Endothelial cell of umbilical vein (primary cell): ENCODE results near the gene FAM114A2. TPM values are rescaled to one million over a fixed set of nuclear protein-coding genes. Genes with fewer than 3 reads are reported as not detected.

ENCODE experiments used
- BruUV-seq: library from RNA; stranded (reverse); fragments of 400-500 nt; replicated peaks from 2 replicates; lab custom pipeline; 2021; lab: Mats Ljungman, UMichigan
- CTCF ChIA-PET: fragments of 300-600, 350-600 bp; sonication (Branson Sonifier 250); formaldehyde crosslinking; loops from one replicate; lab custom pipeline; 2021; ENCODE audit warnings: antibody characterized with exemption, inconsistent platforms; lab: Charles Lee
- POLR2A ChIA-PET: fragments of 300-600, 350-600 bp; sonication (Branson Sonifier 250); formaldehyde crosslinking; loops from one replicate; lab custom pipeline; 2021; ENCODE audit warnings: antibody characterized with exemption, inconsistent platforms; lab: Charles Lee
- DNase-seq: peaks from one replicate; pipeline ENCODE4 v3.0.0-alpha.2; 2011; ENCODE audit warnings: low read depth, low spot score
- FAIRE-seq: peaks from 2 replicates; lab custom pipeline; 2011; peaks lifted over from hg19 to GRCh38; lab: Jason Lieb, UNC
- H2AFZ ChIP-seq: 2 replicates; pipeline ENCODE4 v1.6.0; 2012; ENCODE audit warnings: low read depth, low read length, control low read depth, inconsistent platforms
- H3K27ac ChIP-seq: 2 replicates; pipeline ENCODE4 v1.5.1; 2011; ENCODE audit warnings: low read depth, mild to moderate bottlenecking, control low read depth, low read length, moderate library complexity; ENCODE audit not compliant: insufficient read depth
- H3K27me3 ChIP-seq, 2 experiments: 2 replicates each; pipeline versions ENCODE4 v1.6.0 to v1.6.1; 2011; ENCODE audit warnings: low read length in 2 of 2, mixed read lengths in 1 of 2; ENCODE audit not compliant: control insufficient read depth in 2 of 2, insufficient read depth in 2 of 2
- H3K36me3 ChIP-seq, 2 experiments: 2 replicates in 1 of 2; 3 replicates in 1 of 2; pipeline ENCODE4 v1.5.1; 2011; ENCODE audit warnings: low read length in 2 of 2, mild to moderate bottlenecking in 1 of 2, moderate library complexity in 1 of 2; ENCODE audit not compliant: control insufficient read depth in 2 of 2, insufficient read depth in 2 of 2; ENCODE audit errors: extremely low read depth in 1 of 2
- H3K4me1 ChIP-seq: 3 replicates; pipeline ENCODE4 v1.5.1; 2011; ENCODE audit warnings: mild to moderate bottlenecking, low read length; ENCODE audit not compliant: control insufficient read depth, insufficient read depth; ENCODE audit errors: extremely low read depth
- H3K4me2 ChIP-seq: 2 replicates; pipeline ENCODE4 v1.6.1; 2011; ENCODE audit warnings: low read length, control low read depth, mixed read lengths; ENCODE audit not compliant: insufficient read depth
- H3K4me3 ChIP-seq, 3 experiments: fragments of 200-600 bp in 1 of 3; sonication (generic), shearing (Covaris generic) in 1 of 3; replicated peaks in 1 of 3; 2 replicates each; pipeline ENCODE4 v1.5.1; 2011 to 2016; ENCODE audit warnings: control low read depth in 3 of 3, low read length in 3 of 3, mild to moderate bottlenecking in 2 of 3, inconsistent platforms in 1 of 3, low read depth in 1 of 3, moderate library complexity in 1 of 3; ENCODE audit not compliant: insufficient read depth in 1 of 3
- H3K79me2 ChIP-seq: 2 replicates; pipeline ENCODE4 v1.6.0; 2012; ENCODE audit warnings: low read length, inconsistent platforms; ENCODE audit not compliant: control insufficient read depth, insufficient read depth
- H3K9ac ChIP-seq: replicated peaks from 2 replicates; pipeline ENCODE3; 2011; ENCODE audit warnings: low read length, control low read depth; ENCODE audit not compliant: insufficient read depth; ENCODE audit errors: extremely low read depth
- H3K9me1 ChIP-seq: replicated peaks from 3 replicates; pipeline ENCODE4 v1.6.0; 2011; ENCODE audit warnings: mild to moderate bottlenecking, low read length; ENCODE audit not compliant: control insufficient read depth, insufficient read depth; ENCODE audit errors: extremely low read depth
- H3K9me3 ChIP-seq: replicated peaks from 2 replicates; pipeline ENCODE4 v1.5.1; 2012; ENCODE audit warnings: low read length, inconsistent platforms; ENCODE audit not compliant: control insufficient read depth, insufficient read depth
- H4K20me1 ChIP-seq: replicated peaks from 2 replicates; pipeline ENCODE3; 2011; ENCODE audit warnings: mild to moderate bottlenecking, low read length; ENCODE audit not compliant: control insufficient read depth, insufficient read depth; ENCODE audit errors: extremely low read depth
- CTCF ChIP-seq, 2 donors: IDR thresholded peaks; 1 replicate in 1 of 2; 2 replicates in 1 of 2; pipeline ENCODE4 v1.5.1; 2011; ENCODE audit warnings: low read length in 2 of 2, mild to moderate bottlenecking in 2 of 2, moderate library complexity in 2 of 2, control low read depth in 1 of 2, inconsistent platforms in 1 of 2, low read depth in 1 of 2; ENCODE audit not compliant: insufficient read depth in 1 of 2; ENCODE audit errors: extremely low read depth in 1 of 2
- EZH2 ChIP-seq: IDR thresholded peaks from 2 replicates; pipeline ENCODE4 v1.6.1; 2012; ENCODE audit warnings: borderline replicate concordance, low read depth, mild to moderate bottlenecking, moderate library complexity, low read length, inconsistent platforms; ENCODE audit not compliant: severe bottlenecking
- FOS ChIP-seq: IDR thresholded peaks from 2 replicates; pipeline ENCODE4 v1.6.1; 2011; ENCODE audit warnings: mild to moderate bottlenecking, low read length, moderate library complexity, borderline replicate concordance; ENCODE audit not compliant: insufficient read depth
- GATA2 ChIP-seq: IDR thresholded peaks from 2 replicates; pipeline ENCODE4 v1.7.0; 2011; ENCODE audit warnings: low read depth, mild to moderate bottlenecking, moderate library complexity, mixed read lengths, low read length; ENCODE audit not compliant: insufficient read length, insufficient read depth
- JUN ChIP-seq: IDR thresholded peaks from 2 replicates; pipeline ENCODE4 v1.6.1; 2011; ENCODE audit warnings: borderline replicate concordance, low read depth; ENCODE audit not compliant: insufficient read length, insufficient read depth
- MAX ChIP-seq: IDR thresholded peaks from 2 replicates; pipeline ENCODE4 v1.6.1; 2011; ENCODE audit not compliant: insufficient read depth, insufficient read length
- MYC ChIP-seq: IDR thresholded peaks from one replicate; pipeline ENCODE4 v1.6.1; 2011; ENCODE audit warnings: mild to moderate bottlenecking, low read depth, low read length
- POLR2A ChIP-seq: IDR thresholded peaks from 2 replicates; pipeline ENCODE4 v1.6.1; 2012; ENCODE audit warnings: low read depth, mild to moderate bottlenecking, control low read depth, low read length
- POLR2AphosphoS5 ChIP-seq: IDR thresholded peaks from 2 replicates; pipeline ENCODE4 v1.6.1; 2012; ENCODE audit warnings: low read depth, mild to moderate bottlenecking, control low read depth, low read length, moderate library complexity; ENCODE audit not compliant: insufficient read depth
- dilution Hi-C: fragments of 300-500 bp; cut with MboI; formaldehyde crosslinking; loops from one replicate; pipeline ENCODE4 v1.15.0; 2019; ENCODE audit warnings: low sequenced_read_pairs; ENCODE audit not compliant: extremely low pct_ligation_motif_present
- intact Hi-C: fragments of 100-400 bp; cut with micrococcal nuclease; formaldehyde crosslinking; loops from one replicate; pipeline ENCODE4 v1.10.0; 2022
- polyA plus RNA-seq, 4 experiments: library from polyadenylated mRNA; depleted of rRNA in 3 of 4; stranded (reverse) in 3 of 4; unstranded in 1 of 4; fragments of >200 nt; gene quantifications; 2 replicates each; pipeline versions ENCODE4 v1.2.1 to v1.2.3, GENCODE V29; 2011 to 2012; ENCODE audit warnings: missing spikeins in 1 of 4
- total RNA-seq: library from RNA; stranded (reverse); gene quantifications from 2 replicates; pipeline ENCODE4 v1.2.3, GENCODE V29; 2021

FAM114A2 gene
- total and polyA plus RNA-seq, 2 donors (not counting 3 experiments of a cell fraction or from before 2014, with no cell fraction given), result 9.6 to 31.3 TPM

- no peaks in the 10 kb centered on the region for H3K79me2 ChIP-seq
- dilution Hi-C loops, result no loop called here
- H3K36me3 ChIP-seq, result no peaks in the 10 kb centered on the region
- no TSS peak for BruUV-seq
- no peak for TF ChIP-seq CTCF (IDR thresholded peaks at IDR 0.05; ENCODE audit: extremely low read depth in 1 of 2, insufficient read depth in 1 of 2, low read depth in 1 of 2, low read length in 2 of 2)
- no peak for TF ChIP-seq POLR2AphosphoS5
- TF ChIP-seq MYC, result no peak
- TF ChIP-seq GATA2, result no peak
- TF ChIP-seq JUN, result no peak
- no peak for TF ChIP-seq FOS
- no peak for TF ChIP-seq EZH2
- no peak for TF ChIP-seq POLR2A
- no peak for TF ChIP-seq MAX
- peaks cover 6 to 11% of the 10 kb centered on the region in 2 experiments for H3K27me3 ChIP-seq
- FAIRE-seq, result no peak
- no peak overlapping the region for H2AFZ ChIP-seq
- POLR2A ChIA-PET, result no interaction called here
- H4K20me1 ChIP-seq, result peaks cover 2% of the 10 kb centered on the region
- H3K9me1 ChIP-seq, result no peaks in the 10 kb centered on the region
- H3K9ac ChIP-seq, result no peak overlapping the region
- no peaks in the 10 kb centered on the region for H3K9me3 ChIP-seq
- no peak overlapping the region for H3K27ac ChIP-seq
- H3K4me2 ChIP-seq, result no peak overlapping the region
- no peak for DNase-seq
- CTCF ChIA-PET, result no interaction called here
- no peaks in the 10 kb centered on the region for H3K4me1 ChIP-seq
- intact Hi-C loops, result no loop called here
- no peak overlapping the region for H3K4me3 ChIP-seq
Measured at GRCh38 chr5:153979028-153979783, 59.5 kb downstream of the FAM114A2 start.
